Measurements from ENCODE around the gene DSC1. TPM values are rescaled to one million over a fixed set of nuclear protein-coding genes. Genes with fewer than 3 reads are reported as not detected.

The DSC1 gene
- total RNA-seq, 1 experiment from 2014 or later: not detected

- no peak for TF ChIP-seq ATF3 (IDR thresholded peaks at IDR 0.05)
- TF ChIP-seq RAD21 (IDR thresholded peaks at IDR 0.05; ENCODE audit: low read depth): no peak
- no peak for TF ChIP-seq YY1 (IDR thresholded peaks at IDR 0.05; ENCODE audit: extremely low read depth, insufficient replicate concordance, low read depth, low read length)
- TF ChIP-seq POLR2AphosphoS5 (IDR thresholded peaks at IDR 0.05; ENCODE audit: low read depth, low read length): no peak
- TF ChIP-seq SIN3A (IDR thresholded peaks at IDR 0.05; ENCODE audit: low read depth): no peak
- no peak for TF ChIP-seq TCF7L2 (IDR thresholded peaks at IDR 0.05; ENCODE audit: borderline replicate concordance, extremely low read depth, insufficient read depth, insufficient read length)
- no peak for TF ChIP-seq ZFX (IDR thresholded peaks at IDR 0.05)
- TF ChIP-seq POLR2A (IDR thresholded peaks at IDR 0.05; ENCODE audit: borderline replicate concordance, extremely low read depth, insufficient read depth, insufficient read length): no peak
These were observed 41.1 kb upstream of the DSC1 start (continued) for GRCh38 chr18:31203794-31204148.

- TF ChIP-seq CEBPB (IDR thresholded peaks at IDR 0.05; ENCODE audit: low read depth) (peak; percentile 48), ATF3 (IDR thresholded peaks at IDR 0.05) (no peak)
- intact Hi-C loops (cut with micrococcal nuclease): loop anchor here (10.0 kb wide), 1 partner anchor 198 kb away; no protein-coding TSS in a partner anchor
- RAD21 ChIA-PET (ENCODE audit: low non-redundant PET in 1 of 2, low total read pairs in 2 of 2, uncharacterized antibody in 2 of 2, unreplicated experiment in 2 of 2): no interaction called here
- Histone ChIP-seq H4K20me1 (ENCODE audit: insufficient read depth) (no peaks in the 10 kb centered on the region), H3K9ac (ENCODE audit: low read length) (no peak overlapping the region), H3K9me3 (ENCODE audit: control insufficient read depth in 1 of 2, insufficient read depth in 1 of 2, low read depth in 1 of 2, low read length in 2 of 2) (no peaks in the 10 kb centered on the region), H3K4me1 (ENCODE audit: control insufficient read depth in 1 of 2, insufficient read depth in 2 of 2, low read length in 2 of 2) (peaks cover 17 to 38% of the 10 kb centered on the region in 2 experiments), H3K79me2 (ENCODE audit: insufficient read depth, low read length) (no peaks in the 10 kb centered on the region), H2AFZ (ENCODE audit: low read depth, low read length, poor library complexity, severe bottlenecking) (no peak overlapping the region), H3K4me3 (replicated peaks in 1 of 2; ENCODE audit: low read depth in 1 of 2, low read length in 2 of 2) (no peak overlapping the region), H3K27ac (ENCODE audit: low read depth, low read length) (no peak overlapping the region), H3K9me2 (ENCODE audit: insufficient read depth) (no peaks in the 10 kb centered on the region), H3K36me3 (ENCODE audit: control insufficient read depth in 1 of 2, insufficient read depth in 2 of 2, low read length in 2 of 2) (no peaks in the 10 kb centered on the region), H3K4me2 (ENCODE audit: low read length) (no peak overlapping the region), H3K27me3 (ENCODE audit: insufficient read depth, low read length) (no peaks in the 10 kb centered on the region)
- DNase-seq (ENCODE audit: low read depth, low spot score) (no peak), ATAC-seq (no peak)
- BruUV-seq (replicated peaks): no TSS peak
- CTCF ChIA-PET: interaction anchor here (0.8 to 1.4 kb wide), 3 partner anchors 42 to 100 kb away, joined by 3 read pairs; no protein-coding TSS in a partner anchor
- POLR2A ChIA-PET: no interaction called here
These were observed 40.6 kb upstream of the DSC1 start for GRCh38 chr18:31203096-31203793.

Data from HCT116 (cell line).